Measurements from ENCODE around the gene ITPR1. TPM values are rescaled to one million over a fixed set of nuclear protein-coding genes. Genes with fewer than 3 reads are reported as not detected.
A peak's percentile ranks its signal among the peaks of the same experiment; 100 is the strongest.

ITPR1 gene
- total RNA-seq, 4 donors from 2014 or later: 9.5 to 24.1 (median 17.5) TPM

DNA sequence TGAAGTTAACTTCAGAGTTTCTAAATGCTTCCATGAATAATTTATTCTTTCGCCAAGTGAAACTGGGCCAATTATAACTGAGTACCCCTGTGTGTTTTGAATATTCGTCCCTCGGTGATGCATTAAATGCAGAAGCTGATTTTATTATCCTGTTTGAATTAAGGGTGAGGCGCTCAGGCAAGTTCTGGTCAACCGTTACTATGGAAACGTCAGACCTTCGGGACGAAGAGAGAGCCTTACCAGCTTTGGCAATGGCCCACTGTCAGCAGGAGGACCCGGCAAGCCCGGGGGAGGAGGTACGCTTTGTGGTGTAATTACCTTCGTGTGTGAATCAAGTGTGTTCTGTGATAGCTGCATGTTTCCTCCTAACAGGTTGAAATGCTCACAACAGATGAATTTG is 239.8 kb downstream of the ITPR1 start:
- H3K4me3 ChIP-seq (ENCODE audit: low read depth, poor library complexity, severe bottlenecking): no peak overlapping the region
- intact Hi-C loops (cut with DNase I; ENCODE audit: low total_unique reads): no loop called here
- DNase-seq (ENCODE audit: low spot score in 2 of 2): no peak
- 79 to 80% methylated on average over 12 of the region's 12 CpGs for WGBS, 2 donors
- TF ChIP-seq, protein P1, sequence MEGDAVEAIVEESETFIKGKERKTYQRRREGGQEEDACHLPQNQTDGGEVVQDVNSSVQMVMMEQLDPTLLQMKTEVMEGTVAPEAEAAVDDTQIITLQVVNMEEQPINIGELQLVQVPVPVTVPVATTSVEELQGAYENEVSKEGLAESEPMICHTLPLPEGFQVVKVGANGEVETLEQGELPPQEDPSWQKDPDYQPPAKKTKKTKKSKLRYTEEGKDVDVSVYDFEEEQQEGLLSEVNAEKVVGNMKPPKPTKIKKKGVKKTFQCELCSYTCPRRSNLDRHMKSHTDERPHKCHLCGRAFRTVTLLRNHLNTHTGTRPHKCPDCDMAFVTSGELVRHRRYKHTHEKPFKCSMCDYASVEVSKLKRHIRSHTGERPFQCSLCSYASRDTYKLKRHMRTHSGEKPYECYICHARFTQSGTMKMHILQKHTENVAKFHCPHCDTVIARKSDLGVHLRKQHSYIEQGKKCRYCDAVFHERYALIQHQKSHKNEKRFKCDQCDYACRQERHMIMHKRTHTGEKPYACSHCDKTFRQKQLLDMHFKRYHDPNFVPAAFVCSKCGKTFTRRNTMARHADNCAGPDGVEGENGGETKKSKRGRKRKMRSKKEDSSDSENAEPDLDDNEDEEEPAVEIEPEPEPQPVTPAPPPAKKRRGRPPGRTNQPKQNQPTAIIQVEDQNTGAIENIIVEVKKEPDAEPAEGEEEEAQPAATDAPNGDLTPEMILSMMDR (IDR thresholded peaks at IDR 0.05): no peak
- TF ChIP-seq POLR2A (IDR thresholded peaks at IDR 0.05): no peak

DNA sequence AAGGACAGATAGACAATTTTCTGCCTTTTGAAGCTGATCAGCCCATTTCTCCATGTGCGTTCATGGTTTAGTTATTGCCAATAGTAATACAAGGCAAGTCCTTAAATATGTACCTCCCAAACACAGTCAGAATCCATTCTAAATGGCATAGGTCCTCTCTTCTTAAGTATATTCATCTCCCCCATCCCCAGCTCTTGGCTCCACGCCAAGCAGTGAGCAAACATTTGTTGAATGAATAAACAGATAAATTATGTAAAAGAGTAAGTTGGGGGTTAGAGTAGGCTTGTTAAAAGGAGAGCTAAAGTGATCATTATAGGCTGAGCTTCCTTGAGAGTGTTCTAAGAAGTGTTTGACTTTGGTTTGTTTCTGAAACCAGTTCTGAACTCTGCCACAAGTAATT is 241.3 kb downstream of the ITPR1 start:
- 63 to 69% methylated on average over 2 of the region's 2 CpGs for WGBS, 2 donors
- no peak for DNase-seq (ENCODE audit: low spot score in 2 of 2)
- H3K4me3 ChIP-seq (ENCODE audit: low read depth, poor library complexity, severe bottlenecking): no peak overlapping the region
- intact Hi-C loops (cut with DNase I; ENCODE audit: low total_unique reads): no loop called here
- TF ChIP-seq, protein P1 (IDR thresholded peaks at IDR 0.05): no peak
- no peak for TF ChIP-seq POLR2A (IDR thresholded peaks at IDR 0.05)

DNA sequence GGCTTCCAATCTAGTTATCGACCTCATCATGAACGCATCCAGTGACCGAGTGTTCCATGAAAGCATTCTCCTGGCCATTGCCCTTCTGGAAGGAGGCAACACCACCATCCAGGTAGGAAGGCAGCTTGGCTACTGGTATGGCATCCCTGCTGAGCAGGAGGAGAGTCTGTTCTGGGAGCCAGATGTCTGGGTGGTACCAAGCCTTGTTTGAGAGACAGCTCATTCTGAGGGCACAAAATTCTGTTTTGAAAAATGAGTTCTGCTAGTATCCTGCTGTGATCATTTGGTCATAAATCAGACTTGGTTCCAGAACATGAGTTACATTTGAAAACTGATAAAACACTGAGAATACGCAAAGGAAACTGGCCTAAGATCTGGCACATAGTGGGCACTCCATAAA is 242.1 kb downstream of the ITPR1 start:
- H3K4me3 ChIP-seq (ENCODE audit: low read depth, poor library complexity, severe bottlenecking): no peak overlapping the region
- WGBS, 2 donors: 91 to 97% methylated on average over 4 of the region's 4 CpGs
- TF ChIP-seq, protein P1 (IDR thresholded peaks at IDR 0.05): no peak
- TF ChIP-seq POLR2A (IDR thresholded peaks at IDR 0.05): no peak
- no peak for DNase-seq (ENCODE audit: low spot score in 2 of 2)
- intact Hi-C loops (cut with DNase I; ENCODE audit: low total_unique reads): no loop called here

DNA sequence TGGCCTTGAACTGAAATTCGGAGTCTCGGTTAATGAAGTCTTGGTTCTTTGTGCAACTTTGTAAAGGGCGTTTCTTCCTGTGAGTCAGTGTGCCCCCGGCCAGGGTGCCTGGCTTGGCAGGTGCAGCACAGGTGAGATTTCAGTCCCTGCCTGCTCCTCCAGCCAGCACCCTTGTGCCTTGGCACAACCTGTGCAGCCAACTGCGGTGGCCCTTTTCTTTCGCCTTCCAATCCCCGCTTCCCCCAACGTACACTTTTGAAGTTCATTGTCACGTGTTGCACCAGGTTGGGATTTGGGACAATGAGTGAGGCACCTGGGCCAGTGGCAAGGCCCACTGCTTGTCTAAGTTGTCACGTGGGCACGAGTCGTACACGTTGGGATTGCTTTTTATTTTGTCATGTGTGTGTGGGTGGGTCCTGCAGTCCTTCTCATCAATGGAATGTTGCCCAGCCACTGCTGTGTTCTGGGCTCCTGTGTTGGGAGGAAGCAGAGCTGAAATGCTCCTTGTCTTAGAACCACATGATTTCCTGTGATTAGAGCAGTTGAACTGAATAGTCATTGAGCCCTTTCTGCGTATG is 243.2 kb downstream of the ITPR1 start:
- H3K4me3 ChIP-seq (ENCODE audit: low read depth, poor library complexity, severe bottlenecking): no peak overlapping the region
- no peak for TF ChIP-seq POLR2A (IDR thresholded peaks at IDR 0.05)
- DNase-seq (ENCODE audit: low spot score in 2 of 2): peak; percentile 78 to 89
- WGBS, 2 donors: 45 to 50% methylated on average over 14 of the region's 14 CpGs
- intact Hi-C loops (cut with DNase I; ENCODE audit: low total_unique reads): no loop called here

DNA sequence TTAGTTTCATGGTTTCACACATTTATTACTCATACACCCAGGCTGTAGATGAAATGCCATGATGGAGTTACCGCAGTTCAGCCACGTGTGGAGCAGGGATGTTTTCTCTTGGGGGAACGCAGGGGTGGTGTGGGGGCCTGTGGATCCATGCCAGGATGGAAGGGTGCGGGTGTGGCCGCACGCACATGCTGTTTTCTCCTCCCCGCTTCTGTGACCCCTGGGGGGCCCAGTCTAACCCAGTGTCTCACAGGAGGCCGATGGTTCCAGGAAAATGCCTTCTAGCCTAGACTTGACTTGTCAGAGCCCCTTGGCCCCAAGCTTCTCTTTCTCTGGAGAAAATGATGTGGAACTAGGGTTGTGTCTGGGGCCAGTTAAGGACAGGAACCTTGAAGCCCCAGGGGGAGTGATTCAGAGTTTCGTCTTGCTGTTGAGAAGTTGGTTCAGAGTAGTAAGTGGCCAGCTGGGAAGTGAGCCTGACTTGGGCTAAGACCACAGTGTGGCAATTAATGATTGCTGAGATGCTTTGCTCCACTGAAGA is 245.7 kb downstream of the ITPR1 start:
- intact Hi-C loops (cut with DNase I; ENCODE audit: low total_unique reads): no loop called here
- no peak overlapping the region for H3K4me3 ChIP-seq (ENCODE audit: low read depth, poor library complexity, severe bottlenecking)
- TF ChIP-seq POLR2A (IDR thresholded peaks at IDR 0.05): no peak
- TF ChIP-seq, protein P1 (IDR thresholded peaks at IDR 0.05): no peak
- 78 to 84% methylated on average over 9 of the region's 9 CpGs for WGBS, 2 donors
- DNase-seq (ENCODE audit: low spot score in 2 of 2): peak in 1 of 2 donors; percentile 73

DNA sequence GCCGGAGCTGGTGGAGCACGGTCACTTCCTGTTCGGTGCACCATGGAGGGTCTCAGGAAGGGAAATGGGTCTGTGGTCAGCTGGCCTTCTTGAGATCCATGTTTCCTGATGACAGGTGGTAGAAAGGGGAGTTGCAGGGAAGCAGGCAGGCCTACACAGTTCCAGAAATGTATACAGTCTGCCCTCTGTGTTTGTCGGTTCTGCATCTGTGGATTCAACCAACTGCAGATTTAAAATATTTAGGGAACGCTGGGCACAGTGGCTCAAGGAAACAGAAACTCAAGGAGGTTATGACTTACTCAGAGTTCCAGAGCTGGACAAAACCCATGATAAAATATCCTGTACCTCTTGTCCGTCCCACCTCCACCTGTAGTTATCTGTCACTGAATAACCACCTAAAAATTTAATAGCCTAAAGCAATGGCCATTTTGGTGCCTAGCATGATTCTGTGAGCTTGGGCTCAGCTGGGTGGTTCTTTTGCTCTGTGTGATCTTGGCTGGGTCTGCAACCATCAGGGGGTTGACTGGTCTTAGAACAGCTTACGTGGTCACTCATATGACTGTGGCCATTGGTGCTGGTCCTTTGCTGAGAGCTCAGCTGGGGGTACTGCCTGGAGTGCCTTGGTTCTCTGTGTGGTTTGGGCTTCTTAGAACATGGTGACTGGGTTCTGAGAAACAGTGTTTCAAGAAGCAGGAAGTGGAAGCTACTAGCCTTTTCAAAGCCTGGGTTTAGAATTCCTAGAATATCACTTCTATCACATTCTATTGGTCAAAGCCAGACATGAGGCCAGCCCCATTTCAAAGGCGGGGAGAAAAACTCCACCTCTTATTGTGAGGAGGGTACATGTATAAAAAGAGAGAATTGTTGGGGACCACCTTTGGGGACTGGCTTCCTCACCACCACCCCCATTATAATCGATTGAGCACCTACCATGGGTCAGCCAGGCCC is 246.4 kb downstream of the ITPR1 start:
- DNase-seq (ENCODE audit: low spot score in 2 of 2): peak in 1 of 2 donors; percentile 48
- no peak overlapping the region for H3K4me3 ChIP-seq (ENCODE audit: low read depth, poor library complexity, severe bottlenecking)
- intact Hi-C loops (cut with DNase I; ENCODE audit: low total_unique reads): no loop called here
- no peak for TF ChIP-seq POLR2A (IDR thresholded peaks at IDR 0.05)
- TF ChIP-seq, protein P1 (IDR thresholded peaks at IDR 0.05): no peak
- 91 to 92% methylated on average over 9 of the region's 9 CpGs for WGBS, 2 donors
